ENCODE results near the gene HSD17B12.

HSD17B12 gene

DNA sequence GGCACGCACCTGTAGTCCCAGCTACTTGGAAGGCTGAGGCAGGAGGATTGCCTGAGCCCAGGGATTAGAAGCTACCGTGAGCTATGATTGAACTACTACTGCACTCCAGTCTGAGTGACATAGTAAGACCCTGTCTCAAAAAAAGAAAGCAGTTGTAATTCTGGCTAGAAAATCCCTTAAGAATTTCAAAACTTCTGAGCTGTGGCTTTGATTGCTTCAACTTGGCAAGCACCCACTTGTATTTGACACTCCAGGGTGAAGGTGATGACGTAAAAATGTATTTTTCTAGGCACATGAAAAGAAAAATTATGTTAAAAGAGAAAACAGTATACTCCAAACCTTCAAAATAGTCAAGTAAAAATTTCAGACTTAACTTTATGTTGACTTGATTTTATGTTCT lies 176.5 kb downstream of the HSD17B12 start:
- DNase-seq (ENCODE audit: low spot score): no peak
- TF ChIP-seq, protein P1, sequence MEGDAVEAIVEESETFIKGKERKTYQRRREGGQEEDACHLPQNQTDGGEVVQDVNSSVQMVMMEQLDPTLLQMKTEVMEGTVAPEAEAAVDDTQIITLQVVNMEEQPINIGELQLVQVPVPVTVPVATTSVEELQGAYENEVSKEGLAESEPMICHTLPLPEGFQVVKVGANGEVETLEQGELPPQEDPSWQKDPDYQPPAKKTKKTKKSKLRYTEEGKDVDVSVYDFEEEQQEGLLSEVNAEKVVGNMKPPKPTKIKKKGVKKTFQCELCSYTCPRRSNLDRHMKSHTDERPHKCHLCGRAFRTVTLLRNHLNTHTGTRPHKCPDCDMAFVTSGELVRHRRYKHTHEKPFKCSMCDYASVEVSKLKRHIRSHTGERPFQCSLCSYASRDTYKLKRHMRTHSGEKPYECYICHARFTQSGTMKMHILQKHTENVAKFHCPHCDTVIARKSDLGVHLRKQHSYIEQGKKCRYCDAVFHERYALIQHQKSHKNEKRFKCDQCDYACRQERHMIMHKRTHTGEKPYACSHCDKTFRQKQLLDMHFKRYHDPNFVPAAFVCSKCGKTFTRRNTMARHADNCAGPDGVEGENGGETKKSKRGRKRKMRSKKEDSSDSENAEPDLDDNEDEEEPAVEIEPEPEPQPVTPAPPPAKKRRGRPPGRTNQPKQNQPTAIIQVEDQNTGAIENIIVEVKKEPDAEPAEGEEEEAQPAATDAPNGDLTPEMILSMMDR (IDR thresholded peaks at IDR 0.05; ENCODE audit: extremely low read depth, missing control alignments): no peak

DNA sequence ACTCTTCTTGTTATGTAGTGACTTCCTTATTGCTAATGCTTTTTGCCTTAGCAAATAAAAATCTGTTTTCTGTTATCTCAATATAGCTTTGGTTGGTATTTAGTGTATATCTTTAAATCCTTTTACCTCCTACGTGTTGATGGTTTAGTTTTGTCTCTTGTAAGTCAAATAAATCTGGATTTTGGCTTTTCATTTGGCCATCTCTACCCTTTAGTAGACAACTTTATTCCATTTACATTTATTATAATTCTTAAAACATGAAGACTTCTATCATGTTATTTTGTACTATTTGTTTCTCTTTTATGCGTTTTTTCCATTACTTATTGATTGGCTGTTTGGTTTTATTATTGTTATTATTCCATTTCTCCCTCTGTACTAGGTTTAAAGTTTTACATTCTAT lies 180.6 kb downstream of the HSD17B12 start:
- no peak for DNase-seq (ENCODE audit: low spot score)
- TF ChIP-seq, protein P1 (IDR thresholded peaks at IDR 0.05; ENCODE audit: extremely low read depth, missing control alignments): no peak

DNA sequence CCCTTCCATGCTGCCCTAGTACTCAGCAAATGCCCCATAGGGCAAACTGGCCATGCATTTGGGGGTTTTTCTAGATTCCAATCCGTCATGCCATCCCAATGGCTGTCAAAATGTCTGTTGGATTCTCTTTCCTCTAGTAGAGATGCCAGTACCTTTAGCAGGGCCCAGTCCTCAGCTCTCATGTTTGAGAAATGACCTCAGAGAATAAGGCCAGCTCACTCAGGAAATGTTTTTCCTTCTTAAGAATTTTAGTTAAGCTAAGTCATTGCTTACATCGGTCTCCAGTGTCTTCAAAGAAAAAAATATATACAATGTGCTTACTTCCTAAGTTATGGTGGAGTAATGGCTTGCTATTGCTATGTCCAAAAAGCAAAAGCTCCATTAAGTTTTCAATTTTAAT lies 186.0 kb downstream of the HSD17B12 start:
- TF ChIP-seq, protein P1 (IDR thresholded peaks at IDR 0.05; ENCODE audit: extremely low read depth, missing control alignments): no peak
- DNase-seq (ENCODE audit: low spot score): no peak

- no peak for DNase-seq (ENCODE audit: low spot score)
- TF ChIP-seq, protein P1 (IDR thresholded peaks at IDR 0.05; ENCODE audit: extremely low read depth, missing control alignments): no peak
These were observed 186.4 kb downstream of the HSD17B12 start for GRCh38 chr11:43866969-43867368.

DNA sequence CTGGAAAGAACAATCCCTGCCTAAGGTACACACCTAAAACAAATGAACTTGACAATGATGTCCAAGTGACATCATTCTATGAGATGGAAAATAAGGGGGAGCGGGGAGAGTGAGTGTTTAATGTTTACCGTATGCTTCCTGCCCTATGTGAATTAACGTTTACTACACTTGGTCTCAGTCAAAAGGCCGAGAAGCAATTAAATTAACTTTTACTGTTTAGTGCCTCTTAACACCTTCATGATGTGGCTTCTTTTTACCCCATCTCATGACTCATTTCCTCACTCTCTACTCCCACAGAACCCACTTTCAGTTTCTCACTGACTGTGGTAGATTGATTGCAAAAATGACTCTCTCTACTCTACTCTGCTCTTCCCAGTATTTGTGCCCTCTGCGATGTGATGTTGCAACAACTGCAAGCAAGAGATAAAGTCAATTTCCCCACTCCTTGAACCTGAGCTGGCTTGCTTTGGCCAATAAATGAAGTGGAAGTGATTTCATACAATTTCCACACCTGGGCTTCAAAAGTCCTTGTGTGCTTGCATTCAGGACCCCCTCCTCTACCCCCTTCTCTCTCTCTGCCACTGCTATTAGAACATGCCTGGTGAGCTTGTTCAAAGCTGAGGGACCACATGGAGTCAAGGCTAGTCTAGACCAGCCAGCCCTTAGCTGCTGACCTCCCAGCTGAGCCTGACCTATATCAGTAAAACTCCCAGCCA lies 188.5 kb downstream of the HSD17B12 start:
- TF ChIP-seq, protein P1 (IDR thresholded peaks at IDR 0.05; ENCODE audit: extremely low read depth, missing control alignments): no peak
- DNase-seq (ENCODE audit: low spot score): peak; percentile 81

- no peak for DNase-seq (ENCODE audit: low spot score)
- TF ChIP-seq, protein P1 (IDR thresholded peaks at IDR 0.05; ENCODE audit: extremely low read depth, missing control alignments): no peak
These were observed 190.5 kb downstream of the HSD17B12 start for GRCh38 chr11:43871051-43871450.

DNA sequence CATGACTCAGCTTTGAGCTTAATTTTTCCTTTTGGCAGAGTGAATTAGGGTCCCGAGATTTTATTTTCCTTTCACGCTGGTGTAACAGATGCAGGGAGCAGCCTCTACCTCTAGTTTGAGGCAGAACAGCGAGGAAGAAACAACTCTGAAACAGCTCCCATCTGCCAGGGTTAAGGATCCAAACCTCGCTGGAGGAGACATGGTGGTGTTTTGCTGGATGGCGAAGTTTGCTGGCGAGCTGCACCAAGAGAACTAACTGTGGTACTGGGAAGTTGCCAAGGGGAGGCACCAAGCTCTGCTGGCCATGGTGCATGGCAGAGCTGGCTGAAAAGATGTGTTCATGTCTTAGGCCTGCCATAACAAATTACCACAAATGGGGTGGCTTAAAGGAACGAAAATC lies 192.5 kb downstream of the HSD17B12 start:
- DNase-seq (ENCODE audit: low spot score): no peak
- TF ChIP-seq, protein P1 (IDR thresholded peaks at IDR 0.05; ENCODE audit: extremely low read depth, missing control alignments): no peak
